G401.6 (cell line): ENCODE results near the gene C4orf50.
A peak's percentile ranks its signal among the peaks of the same experiment; 100 is the strongest.

Experiments used
- FAIRE-seq: peaks from 2 replicates; lab custom pipeline; 2012; peaks lifted over from hg19 to GRCh38; lab: Jason Lieb, UNC

Gene C4orf50

DNA sequence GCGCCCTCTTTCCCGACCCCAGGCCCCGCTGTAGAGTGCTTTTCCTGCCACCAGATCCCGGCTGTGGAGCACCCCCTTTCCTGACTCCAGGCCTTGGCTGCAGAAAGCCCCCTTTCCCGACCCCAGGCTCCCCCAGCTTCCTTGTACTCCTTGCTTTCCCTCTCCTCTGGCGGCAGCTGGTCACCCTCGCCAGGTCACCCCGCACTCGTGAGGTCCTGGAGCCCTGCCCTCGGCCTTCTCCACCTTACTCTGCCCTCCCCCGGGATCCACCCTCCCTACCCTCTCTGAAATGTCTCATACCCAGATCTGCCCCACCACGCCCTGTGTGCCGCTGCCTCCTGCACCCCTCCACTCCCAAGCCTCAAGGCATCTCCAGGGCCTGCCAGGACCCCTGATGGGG, 25.0 kb upstream of the C4orf50 start:
- FAIRE-seq = no peak

DNA sequence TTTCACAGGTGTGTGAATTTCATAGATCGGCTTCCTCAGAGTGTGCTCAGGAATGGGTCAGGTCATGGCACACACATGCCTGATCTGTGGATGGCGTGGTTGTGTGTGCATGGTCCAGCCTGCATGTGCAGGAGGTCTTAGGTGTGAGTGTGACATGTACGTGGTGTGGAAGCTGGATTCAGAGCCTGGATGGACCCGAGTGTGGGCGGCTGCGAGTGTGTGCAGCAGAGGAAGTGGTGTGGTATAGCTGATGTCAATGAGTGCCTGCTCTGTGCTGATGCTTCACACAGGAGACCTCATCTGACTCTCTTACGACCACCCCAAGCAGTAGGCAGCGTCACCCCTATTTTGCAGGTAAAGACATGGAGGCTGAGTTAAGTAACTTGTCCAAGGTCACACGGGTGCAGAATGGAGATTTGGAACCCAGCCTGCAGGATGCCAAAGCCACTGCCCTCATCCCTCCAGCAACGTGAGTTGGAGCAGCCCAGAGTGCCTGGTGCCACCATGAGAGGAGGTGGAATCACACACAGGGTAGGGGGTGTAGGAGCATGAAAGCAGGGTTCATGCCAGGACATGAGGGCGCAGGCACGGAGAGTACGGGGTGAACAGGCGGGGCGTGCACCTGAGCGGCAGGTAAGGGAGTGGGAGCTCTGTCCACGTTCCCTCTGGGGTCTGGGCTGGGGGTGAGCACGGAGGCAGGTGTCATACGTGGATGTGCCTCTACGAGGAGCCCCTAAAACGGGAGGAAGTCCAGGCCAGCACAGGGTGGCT, 24.2 kb upstream of the C4orf50 start:
- no peak for FAIRE-seq

DNA sequence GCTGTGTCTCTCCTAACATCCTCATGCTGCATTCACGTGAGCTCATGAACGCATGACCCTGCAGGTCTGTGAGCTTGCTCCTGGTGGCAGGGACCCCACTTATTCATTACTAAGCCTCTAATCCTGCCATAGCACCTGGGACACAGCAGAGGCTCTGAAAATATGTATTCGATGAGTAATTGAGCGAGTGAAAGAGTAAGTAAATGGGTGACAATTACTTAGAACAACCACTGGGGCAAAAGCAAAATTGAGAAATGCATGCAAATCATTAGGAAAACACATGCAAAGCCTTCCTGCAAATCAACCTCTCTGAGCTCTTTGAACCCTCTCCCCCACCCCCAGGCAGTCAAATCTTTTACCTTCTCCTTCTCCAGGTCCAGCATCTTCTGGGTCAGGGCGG, 23.6 kb upstream of the C4orf50 start:
- no peak for FAIRE-seq

DNA sequence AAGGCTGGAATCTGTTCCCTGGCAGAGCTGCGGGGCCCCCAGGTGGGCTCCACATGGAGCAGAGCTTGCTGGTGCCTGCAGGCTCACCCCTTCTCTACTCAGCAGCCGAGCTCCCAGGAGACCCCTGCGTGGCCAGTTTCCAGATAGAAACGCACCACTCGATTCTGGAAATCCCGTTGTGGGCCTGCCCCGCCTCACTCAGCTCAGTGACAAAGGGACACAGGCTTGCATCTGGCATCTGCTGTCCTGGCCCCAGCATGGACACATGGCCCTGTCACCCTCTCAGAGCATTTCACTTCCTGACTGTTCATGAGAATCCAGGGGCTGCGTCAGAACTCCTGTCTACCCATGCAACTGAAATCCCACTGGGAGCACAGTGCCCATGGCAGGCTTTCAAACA, 20.5 kb upstream of the C4orf50 start:
- FAIRE-seq = no peak

DNA sequence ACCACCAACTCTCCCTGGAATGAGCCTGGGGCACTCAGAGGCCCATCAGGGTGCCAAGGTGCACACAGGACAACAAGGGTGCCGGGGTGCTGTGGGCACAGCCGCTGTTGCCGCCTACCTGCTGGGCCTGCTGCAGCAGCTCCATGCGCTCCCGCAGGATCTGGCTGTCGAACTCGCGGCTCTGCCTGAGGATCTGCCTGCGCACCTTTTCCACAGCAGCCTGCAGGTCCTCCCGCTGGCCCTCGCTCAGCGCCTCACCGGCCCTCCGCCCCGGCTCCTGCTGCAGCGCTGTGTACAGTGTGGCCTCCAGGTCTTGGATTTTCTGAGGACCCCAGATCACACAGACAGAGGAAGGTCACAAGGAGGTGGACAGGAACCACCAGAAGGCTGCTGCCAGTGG, 17.6 kb upstream of the C4orf50 start:
- no peak for FAIRE-seq

DNA sequence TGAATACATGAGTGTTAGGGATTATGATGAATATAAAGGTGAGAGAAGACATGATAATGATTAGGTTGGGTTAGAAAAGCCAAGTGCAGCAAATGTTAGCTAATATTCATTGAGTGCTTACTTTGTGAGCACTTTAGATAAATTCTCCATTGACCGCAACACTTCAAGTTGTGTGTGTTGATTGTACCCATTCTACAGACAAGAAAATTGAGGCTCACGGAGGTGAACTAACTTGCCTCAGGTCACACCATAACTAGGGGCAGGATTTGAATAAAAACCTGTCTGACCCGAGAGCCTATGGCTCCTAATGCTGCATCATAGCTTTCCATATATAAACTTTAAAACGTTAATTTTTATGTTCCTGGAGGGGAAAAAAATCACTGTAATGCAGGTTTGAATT, 15.2 kb upstream of the C4orf50 start:
- FAIRE-seq = no peak

DNA sequence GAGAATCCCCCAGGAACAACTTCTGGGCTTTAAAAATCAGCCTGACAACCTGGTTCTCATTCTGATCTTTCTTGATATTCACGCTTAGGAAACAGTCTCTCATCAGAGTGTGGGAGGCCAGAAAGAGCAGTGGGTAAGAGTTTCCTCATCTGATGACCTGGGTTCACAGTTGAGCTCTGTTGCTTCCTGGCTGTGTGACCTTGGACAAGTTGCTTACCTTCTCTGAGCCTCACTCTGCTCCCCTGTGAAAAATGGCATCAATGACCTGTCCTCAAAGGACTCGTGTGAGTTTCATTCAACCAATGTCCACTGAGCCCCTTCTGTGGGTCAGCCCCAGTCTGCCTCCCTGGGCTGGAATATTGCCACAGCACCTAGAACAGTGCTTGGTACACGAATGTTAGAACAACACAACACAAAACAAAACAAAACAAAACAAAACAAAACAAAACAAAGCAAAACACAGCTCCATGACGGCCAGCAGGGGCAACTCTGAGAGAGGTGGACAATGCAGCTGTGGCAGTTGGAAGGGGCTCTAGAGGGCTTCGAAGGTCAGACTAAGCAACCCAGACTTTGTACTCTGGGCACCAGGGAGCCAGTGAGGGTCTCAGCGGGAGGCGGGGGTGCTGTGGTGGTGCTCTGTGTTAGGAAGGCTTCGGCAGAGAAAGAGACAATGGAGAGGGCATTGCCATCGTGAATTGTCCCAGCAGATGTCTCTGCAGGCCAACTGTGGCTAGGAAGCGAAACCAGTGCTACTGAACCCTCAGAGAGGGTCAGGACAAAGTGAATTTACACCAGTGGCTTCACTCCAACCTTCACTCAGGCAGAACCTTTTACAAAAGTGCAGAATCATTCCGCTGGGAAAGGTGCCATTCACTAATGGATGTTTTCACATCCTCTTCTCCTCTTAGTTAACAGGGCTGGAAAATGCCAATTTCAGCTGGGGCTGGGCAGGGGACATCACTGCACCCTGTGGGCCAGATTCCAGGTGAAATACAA, 14.3 kb upstream of the C4orf50 start:
- no peak for FAIRE-seq

DNA sequence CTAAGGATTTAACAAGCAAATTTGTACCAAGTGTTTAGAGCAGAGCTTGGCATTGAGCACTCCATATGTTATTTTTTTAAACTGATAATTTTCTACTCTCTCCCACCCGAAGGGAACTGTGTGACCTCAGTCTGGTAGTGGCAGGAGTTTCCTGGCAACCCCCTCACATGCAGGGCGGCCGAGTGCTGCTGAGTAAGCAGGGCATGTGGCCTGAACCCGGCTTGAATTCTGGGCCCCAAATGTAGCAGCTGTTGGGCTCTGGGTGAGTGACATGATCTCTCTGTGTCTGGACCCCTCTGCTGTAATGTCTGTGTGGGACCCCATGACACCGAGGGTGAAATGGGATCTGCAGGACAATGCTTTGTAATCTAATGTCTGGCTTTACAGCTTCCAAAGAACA, 13.6 kb upstream of the C4orf50 start:
- FAIRE-seq = no peak

DNA sequence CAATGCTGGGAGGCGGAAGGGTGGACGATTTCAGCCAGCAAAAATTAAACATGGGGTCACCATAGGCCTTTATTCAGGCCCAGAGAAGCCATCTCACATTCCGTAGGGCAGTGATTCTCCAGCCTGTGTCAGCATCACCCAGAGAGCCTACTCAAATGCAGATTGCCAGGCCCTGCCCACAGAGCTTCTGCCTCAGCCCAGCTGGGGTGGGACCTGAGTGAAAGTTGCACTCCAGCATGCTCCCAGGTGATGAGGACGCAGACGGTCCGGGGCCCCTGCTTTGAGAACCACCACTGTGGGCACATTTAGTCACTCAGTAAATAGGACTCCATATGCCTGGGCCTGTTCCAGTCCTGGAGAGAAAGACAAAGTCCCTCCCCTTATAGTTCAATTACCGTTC, 12.4 kb upstream of the C4orf50 start:
- FAIRE-seq = no peak

DNA sequence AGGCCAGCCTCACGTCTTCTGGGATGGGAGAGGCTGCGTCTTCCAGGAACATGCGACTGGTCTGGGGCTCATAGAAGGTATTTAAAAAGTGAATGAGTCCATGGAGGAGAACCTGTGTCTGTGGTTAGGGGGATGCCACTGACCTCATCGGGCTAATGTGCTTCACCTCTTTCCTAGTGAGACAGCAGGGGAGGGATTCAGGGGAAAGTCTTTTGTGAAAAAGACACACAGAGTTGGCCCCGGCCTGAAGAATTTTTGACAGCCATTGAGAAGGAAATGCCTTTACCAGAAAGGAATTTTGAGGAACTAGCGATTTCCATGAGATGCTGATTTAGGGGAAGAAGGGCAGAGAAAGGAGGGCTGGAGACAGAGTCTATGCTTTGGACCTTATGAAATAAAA, 11.0 kb upstream of the C4orf50 start:
- FAIRE-seq = no peak

DNA sequence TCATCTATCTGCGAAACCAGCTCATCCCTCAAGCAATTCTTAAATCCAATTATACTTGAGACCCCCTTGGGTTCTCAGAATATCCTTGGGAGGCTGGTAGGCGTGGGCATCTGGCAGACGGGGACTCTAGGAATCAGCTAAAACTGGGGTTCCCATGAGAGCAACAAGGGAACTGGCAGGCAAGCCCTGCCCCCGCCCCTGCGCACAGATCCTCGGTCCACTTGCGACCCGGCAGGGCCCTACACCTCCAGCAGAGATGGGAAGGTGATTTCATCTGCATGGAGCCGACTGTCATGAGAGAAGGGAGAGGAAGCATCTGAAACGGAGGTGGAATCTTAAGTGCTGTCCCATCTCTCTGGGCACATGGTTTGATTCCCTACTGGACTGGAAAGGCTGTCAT, 9.9 kb upstream of the C4orf50 start:
- no peak for FAIRE-seq

DNA sequence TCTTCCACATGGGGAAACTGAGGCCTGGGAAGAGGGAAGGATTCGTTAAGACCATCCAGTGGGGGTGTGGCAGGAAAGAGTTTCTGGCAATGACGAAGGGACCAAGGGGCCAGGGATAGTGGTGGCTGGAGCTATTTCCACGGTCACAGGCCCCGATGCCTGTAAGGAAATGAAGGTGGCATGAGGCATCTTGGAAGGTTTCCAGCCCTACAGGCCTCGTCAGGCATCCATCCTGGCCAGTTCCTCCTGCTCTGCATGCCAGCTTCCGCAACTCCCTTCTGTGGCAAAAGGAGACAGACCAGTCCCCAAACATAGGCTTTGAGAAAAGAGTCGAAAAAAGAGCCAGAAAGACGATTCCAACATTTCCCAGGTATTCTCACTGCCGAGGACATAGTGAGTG, 9.2 kb upstream of the C4orf50 start:
- FAIRE-seq = no peak

DNA sequence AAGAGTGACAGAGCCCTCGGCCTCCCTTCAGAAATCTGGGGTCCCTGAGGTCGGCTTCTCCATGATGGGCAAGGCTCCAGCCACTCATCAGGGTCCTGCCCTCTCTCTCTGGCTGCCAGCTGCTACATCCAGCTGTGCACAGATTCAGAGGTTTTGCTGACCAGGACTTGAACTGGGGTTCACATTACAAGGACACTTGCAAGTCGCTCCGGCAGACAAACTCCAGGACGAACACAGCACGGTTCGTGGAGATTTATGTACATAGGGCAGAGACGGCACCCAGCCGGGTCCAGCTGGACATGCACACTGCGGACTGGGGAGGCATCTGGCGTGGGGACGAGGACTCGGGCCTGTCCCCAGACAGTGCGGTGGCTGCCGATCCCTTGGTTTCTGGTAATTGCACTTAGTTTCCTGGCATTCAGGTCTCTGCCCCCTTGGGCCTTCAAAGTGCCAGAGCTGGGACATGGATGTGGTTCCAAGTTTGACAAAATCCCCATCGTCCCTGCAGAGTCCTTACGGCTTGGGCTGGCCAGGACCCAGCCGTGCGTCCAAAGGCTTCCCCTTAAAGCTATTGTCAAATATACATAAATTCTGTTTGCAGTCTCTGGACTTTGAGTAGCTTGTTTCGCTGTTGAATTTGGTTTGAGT, 6.2 kb upstream of the C4orf50 start:
- FAIRE-seq = no peak

DNA sequence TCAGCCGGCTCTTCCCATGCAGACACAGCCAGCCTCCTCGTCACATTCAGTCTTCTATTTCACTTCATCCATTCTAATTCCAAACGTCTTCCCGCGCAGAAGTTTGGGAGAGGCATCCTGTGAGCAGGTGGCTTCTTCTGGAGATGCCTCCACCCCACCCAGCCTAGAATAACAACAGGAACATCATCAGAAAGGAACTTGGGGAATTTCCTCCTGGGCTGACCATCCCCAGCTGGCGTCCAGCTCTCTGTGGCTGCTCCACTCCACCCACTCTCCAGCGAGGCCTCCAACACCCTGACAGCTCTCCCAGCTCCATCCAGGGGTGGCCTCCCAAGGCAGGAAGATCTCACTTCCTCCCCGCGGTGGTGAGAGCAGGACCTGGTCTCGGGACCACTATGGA, 5.5 kb upstream of the C4orf50 start:
- FAIRE-seq = no peak

DNA sequence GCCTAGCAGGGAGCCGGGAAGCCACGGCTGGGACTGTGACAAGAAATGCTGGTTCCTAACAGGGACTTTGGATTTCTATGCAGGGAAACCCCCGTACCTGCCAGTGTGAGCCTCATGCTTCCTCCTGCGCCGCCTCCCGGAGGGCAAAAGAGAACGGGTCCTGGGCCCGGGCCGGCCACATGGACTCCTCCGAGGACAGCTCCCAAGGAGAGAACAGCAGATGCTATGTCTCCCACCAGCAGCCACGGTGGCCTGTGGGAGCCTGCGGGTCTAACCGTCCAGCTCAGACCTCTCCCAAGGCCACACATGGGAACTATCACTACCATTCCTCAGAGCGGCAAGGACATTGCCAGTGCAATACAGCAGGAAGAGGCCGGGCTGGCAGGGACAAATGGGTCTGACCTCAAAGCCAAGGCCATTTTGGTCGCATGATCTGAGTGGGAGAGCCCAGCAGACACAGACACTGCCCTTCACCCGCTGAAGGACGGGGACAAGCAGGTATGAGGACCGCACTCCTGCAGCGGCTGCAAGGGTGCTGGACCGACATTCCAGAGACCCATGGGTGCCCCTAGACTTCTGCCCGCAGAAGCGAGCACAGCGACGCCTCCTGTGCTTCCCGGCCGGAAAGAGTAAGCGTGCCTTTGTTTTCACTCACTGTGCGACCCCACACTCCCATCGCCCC, 4.5 kb upstream of the C4orf50 start:
- no peak for FAIRE-seq

DNA sequence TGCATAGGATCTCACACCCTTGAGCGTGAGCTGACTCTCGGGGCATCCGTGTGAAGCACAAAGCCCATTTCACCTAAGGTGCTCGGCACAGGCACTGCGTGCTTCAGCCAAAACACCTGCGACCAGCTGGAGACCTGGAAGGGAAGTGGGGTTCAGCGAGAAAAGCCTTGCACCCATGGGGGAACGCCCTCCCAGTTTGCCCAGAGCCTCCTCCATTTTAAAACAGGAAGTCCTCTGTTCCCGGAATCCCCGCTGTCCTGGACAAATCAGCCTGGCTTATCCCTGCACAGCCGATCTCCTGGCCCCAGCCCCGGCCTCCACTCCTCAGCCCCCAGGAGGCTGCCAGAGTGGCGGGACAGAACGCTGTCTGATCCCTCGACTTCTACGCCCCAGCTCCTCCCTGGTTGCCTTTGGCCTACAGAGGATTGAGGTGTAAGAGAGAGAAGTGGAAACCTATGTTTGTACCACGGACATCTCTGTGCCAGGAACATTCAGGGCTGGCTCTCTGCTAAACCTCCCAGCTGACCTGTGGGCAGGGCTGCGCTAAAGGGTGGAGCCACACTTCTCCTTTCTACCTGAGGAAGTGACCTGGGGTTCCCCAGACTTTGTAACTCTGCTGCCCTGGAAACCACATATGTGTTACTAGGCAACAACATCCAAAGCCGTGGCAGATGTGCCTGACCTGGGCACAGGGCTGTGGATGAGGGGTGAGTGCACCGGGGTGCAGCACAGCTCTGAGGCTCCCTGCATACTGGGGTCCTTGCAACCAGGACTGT, 3.8 kb upstream of the C4orf50 start:
- no peak for FAIRE-seq

DNA sequence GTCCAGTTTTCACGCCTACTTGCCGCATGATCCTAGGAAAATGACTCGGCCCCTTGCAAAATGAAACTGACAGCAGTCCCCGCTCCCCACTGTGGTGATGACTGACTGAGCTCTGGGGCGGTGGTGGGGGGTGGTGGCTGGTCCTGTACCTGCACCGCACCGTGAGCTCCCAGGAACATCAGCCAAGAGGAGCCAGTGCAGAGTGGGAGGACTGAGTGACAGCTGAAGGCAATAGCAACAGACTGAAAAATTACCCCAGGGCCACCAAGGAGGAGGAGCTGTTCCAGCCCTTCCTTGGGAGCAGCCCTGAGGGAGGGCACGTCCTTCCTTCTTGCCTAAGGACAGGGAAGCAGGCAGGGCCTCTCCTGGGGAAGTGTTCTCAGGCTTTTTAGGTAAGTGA, 2.4 kb upstream of the C4orf50 start:
- FAIRE-seq = no peak

DNA sequence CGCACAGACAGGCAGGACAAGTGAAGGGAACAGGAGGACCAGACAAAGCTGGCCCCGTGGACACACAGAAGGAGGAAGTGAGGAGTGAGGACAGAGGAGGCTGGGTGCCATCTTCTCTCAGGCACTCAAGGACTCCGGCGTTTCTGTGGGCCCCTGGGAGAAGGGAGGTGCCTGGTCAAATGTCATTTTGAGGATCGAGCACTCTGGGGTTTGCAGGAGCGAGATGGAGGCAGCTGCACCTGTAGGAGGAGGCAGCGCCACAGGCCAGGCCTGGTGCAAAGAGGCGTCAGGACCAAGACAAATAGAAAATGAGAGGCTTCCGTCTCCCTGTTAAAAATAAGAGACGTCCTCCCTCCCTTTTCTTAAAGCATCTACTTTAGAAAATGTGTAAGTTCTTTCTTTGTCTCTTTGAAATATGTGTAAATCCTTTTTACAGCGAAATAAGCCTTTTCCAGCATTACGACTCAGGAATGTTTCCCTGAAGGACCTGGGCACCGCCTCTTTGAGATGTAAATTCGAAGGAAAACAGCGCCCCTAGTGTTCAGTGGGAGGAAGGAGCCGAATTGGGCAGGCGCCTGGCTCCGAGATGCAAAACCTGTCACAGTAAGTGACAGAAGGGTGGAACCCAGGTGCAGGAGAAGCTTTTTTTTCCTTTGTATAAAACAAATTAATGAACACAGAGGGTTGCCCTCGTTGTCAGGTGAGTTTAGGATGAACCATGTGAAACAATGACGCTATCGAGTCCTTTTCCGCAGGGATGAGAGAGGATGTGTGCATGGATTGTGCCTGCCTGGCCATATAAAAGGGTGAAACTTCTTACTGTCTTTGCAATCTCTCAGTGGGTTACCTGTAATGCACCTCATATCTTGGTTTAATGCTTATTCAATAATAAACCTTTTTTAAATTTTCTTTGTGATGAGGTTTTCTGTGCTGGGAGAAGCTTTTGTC, 1.4 kb upstream of the C4orf50 start:
- peak; percentile 73 for FAIRE-seq

DNA sequence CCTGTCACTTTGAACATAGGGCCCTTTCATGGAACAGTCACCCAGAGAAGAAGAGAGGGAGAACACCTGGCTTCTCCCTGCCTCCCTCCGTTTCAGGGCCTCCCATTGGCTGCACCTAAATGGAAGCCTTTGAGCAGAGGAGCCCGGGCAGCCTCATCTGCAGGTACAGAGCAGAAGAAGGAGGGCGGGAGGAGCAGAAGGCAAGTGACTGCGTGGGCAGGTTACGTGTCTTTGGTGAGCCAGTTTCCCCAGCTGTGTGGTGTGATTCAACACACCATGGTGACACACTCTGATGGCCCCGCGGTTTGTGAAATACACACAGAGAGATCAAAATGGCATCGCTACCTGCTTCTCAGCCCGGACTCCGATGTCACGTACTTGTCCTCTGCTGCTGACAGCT, 431 bp downstream of the C4orf50 start:
- no peak for FAIRE-seq

DNA sequence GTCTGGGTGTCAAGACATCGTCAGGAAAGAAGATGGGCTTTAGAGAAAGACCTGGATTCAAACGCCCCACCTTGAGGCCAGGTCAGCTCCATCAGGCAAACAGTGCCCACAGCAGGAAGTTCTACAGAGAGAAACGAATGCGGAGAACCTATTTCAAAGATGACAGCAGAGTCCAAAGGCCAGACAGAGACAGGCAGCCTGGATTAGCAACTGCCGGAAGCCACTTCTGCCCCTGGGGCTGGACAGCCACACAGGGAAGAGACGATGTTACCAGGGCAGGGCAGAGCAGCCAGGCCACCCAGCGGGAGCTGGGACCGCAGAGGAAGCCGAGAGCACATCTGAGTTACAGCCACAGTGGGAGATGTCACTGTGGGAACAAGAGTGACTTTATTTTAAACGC, 1.2 kb downstream of the C4orf50 start:
- no peak for FAIRE-seq

DNA sequence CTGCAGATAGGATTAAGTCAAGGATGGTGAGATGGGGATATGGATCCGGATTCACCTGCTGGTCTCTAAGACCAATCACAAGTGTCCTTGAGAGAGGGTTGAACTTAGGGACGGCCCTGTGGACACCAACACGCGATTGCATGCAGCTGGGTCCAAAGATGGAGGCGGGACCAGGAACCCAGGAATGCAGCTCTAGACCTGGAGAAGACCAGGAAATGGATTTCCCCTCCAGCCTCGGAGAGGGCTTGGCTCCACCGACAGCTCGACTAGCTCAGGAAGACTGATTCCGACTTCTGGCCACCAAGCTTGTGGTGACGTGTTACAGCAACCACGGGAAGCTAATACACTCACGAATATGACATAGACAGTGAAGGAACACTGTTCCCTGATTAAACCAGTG, 4.7 kb downstream of the C4orf50 start:
- no peak for FAIRE-seq
